ENCODE measurements around the gene DCTD.

Gene DCTD

DNA sequence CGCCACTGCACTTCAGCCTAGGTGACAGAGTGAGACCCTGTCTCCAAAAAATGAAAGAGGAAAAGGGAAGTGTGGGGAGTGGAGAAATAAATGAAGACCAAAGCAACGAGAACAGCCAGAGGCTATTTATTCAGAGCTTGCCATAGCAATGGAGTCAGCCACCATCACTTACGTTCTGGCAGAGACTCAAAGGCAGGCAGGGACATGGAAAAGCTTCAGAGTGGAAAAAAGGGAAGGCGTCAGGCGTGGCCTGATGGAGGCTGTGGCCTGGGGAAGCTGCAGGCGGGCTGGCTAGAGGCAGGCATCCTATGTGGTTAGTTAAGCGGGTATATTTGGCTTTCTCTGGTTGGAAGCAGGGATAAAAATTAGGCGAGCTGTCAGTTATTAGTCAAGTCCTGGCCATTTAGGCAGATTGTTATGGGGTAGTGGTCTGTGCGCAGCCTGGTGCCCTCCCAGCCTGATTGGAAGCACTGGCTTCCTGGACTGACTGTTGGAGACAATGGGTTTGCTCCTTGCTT lies 73.3 kb downstream of the DCTD start:
- TF ChIP-seq, protein P1, sequence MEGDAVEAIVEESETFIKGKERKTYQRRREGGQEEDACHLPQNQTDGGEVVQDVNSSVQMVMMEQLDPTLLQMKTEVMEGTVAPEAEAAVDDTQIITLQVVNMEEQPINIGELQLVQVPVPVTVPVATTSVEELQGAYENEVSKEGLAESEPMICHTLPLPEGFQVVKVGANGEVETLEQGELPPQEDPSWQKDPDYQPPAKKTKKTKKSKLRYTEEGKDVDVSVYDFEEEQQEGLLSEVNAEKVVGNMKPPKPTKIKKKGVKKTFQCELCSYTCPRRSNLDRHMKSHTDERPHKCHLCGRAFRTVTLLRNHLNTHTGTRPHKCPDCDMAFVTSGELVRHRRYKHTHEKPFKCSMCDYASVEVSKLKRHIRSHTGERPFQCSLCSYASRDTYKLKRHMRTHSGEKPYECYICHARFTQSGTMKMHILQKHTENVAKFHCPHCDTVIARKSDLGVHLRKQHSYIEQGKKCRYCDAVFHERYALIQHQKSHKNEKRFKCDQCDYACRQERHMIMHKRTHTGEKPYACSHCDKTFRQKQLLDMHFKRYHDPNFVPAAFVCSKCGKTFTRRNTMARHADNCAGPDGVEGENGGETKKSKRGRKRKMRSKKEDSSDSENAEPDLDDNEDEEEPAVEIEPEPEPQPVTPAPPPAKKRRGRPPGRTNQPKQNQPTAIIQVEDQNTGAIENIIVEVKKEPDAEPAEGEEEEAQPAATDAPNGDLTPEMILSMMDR (IDR thresholded peaks at IDR 0.05; ENCODE audit: insufficient read depth, low read length, poor library complexity, severe bottlenecking): no peak

GRCh38 chr4:182842759-182843390 lies 74.3 kb downstream of the DCTD start:
- no peak overlapping the region for H3K4me3 ChIP-seq (replicated peaks; ENCODE audit: low read depth, low read length)
- H3K27me3 ChIP-seq (replicated peaks; ENCODE audit: control insufficient read depth, insufficient read depth, low read length): no peaks in the 10 kb centered on the region; the same call in 1 of the 2 replicates
- no peaks in the 10 kb centered on the region for H3K36me3 ChIP-seq (ENCODE audit: control insufficient read depth, insufficient read depth, low read length)
- DNase-seq (ENCODE audit: extremely low read depth, insufficient read length): no peak
- TF ChIP-seq, protein P1 (IDR thresholded peaks at IDR 0.05; ENCODE audit: insufficient read depth, low read length, poor library complexity, severe bottlenecking): no peak

More for the DNA sequence above, 73.3 kb downstream of the DCTD start:
- no peak overlapping the region for H3K4me3 ChIP-seq (replicated peaks; ENCODE audit: low read depth, low read length)
- DNase-seq (ENCODE audit: extremely low read depth, insufficient read length): no peak
- H3K36me3 ChIP-seq (ENCODE audit: control insufficient read depth, insufficient read depth, low read length): no peaks in the 10 kb centered on the region
- H3K27me3 ChIP-seq (replicated peaks; ENCODE audit: control insufficient read depth, insufficient read depth, low read length): no peaks in the 10 kb centered on the region; the same call in 1 of the 2 replicates

GRCh38 chr4:182842104-182842600 lies 75.0 kb downstream of the DCTD start:
- TF ChIP-seq, protein P1 (IDR thresholded peaks at IDR 0.05; ENCODE audit: insufficient read depth, low read length, poor library complexity, severe bottlenecking): no peak
- no peak overlapping the region for H3K4me3 ChIP-seq (replicated peaks; ENCODE audit: low read depth, low read length)
- no peaks in the 10 kb centered on the region; the same call in 1 of the 2 replicates for H3K27me3 ChIP-seq (replicated peaks; ENCODE audit: control insufficient read depth, insufficient read depth, low read length)
- H3K36me3 ChIP-seq (ENCODE audit: control insufficient read depth, insufficient read depth, low read length): no peaks in the 10 kb centered on the region
- no peak for DNase-seq (ENCODE audit: extremely low read depth, insufficient read length)

GRCh38 chr4:182840108-182840507 lies 77.1 kb downstream of the DCTD start:
- H3K27me3 ChIP-seq (replicated peaks; ENCODE audit: control insufficient read depth, insufficient read depth, low read length): no peaks in the 10 kb centered on the region; the same call in 1 of the 2 replicates

More at GRCh38 chr4:182840108-182840507, 77.1 kb downstream of the DCTD start:
- no peak for DNase-seq (ENCODE audit: extremely low read depth, insufficient read length)
- Histone ChIP-seq H3K4me3 (replicated peaks; ENCODE audit: low read depth, low read length) (no peak overlapping the region), H3K36me3 (ENCODE audit: control insufficient read depth, insufficient read depth, low read length) (no peaks in the 10 kb centered on the region)
- TF ChIP-seq, protein P1 (IDR thresholded peaks at IDR 0.05; ENCODE audit: insufficient read depth, low read length, poor library complexity, severe bottlenecking): no peak

Data from GM06990 (cell line).